Stimulated activated CD4-positive, alpha-beta T cell treated with anti-CD3 and anti-CD28 coated beads, TNF-alpha, amount 100 ng/mL, for 48 hours (primary cell): Measurements from ENCODE around the gene STIM1.
A peak's percentile ranks its signal among the peaks of the same experiment; 100 is the strongest.

Experiments used
- DNase-seq, 3 donors: peaks; one replicate each; pipeline ENCODE4 v3.0.0-alpha.2; 2020; ENCODE audit warnings: low read depth in 3 of 3

The STIM1 gene

DNA sequence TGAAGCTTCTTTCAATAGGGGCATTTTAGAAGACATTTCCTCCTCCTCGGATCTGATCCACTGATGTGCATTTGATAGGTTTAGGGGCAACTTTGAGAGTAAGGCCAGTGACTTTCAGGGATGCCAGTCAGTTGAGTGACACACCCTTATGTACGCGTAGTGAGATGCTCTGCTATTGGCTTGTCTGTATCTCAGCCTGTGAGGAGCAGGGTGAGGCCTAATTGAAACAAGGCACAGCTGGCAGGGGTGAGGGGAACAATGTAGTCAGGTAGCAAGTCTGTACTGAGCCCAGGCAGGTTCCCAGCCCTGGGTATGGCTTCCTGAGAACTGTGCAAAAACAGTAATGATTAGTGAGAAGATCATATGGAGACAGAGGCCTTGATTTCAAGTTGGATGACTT lies 61.5 kb downstream of the STIM1 start:
- peak in 2 of 3 donors; percentile 36 to 58 for DNase-seq

DNA sequence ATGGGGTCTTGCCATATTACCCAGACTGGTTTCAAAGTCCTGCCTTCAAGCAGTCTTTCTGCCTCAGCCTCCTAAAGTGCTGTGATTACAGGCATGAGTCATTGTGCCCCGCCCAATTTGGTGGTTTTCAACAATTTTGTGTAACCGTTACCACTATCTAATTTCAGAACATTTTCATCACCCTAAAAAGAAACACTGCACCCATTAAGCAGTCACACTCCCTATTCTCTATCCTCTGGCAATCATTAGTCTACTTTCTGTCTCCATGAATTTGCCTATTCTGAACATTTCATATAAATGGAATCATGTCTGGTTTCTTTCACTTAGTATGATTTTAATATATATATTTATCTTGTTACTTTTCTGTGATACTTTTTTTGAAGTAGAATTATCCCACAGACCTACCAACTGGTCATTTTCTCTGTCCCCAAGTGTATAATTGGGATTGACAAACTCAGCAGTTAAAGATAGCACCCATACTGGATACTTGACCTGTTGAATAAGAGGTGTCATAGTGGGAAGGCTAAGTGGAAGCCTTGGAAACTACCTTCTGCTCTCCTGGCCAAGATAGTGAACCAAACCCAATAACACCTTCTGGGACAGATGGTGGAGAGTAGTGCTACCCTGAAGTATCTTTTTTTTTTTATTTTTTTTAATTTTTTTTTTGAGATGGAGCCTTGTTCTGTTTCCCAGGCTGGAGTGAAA lies 64.8 kb downstream of the STIM1 start:
- peak; percentile 37 to 53 (median 52) for DNase-seq

DNA sequence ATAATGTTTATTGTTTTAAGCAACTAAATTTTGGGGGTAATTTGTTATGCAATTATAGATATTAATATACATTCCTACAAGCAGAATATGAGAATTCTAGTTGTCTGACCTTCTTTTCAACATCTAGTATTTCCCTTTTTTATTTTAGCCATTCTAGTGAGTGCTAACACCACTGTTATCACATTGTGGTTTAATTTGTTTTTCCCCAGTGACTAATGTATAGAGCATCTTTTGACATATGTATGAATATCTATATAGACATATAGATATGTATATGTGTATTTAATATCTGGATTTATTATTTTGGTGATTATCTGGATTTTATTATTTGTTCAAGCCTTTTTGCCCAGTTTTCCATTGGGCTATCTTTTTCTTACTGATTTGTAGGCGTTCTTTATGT lies 66.6 kb downstream of the STIM1 start:
- no peak for DNase-seq

DNA sequence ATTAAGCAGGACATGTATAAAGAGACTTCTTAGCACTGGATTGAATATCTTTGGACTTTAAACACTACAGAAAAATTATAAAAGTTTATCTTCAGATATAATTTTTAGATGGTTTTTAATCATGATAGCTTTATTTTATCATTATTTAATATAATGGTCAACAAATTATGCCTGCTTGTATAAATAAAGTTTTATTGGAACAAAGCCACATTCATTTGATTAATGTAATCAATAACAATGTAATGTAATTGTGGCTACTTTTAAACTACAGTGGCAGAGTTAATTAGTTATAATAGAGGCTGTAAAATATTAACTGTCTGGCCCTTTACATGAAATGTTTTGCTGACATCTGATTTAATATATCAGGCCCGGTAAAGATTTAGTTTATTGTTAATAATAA lies 70.0 kb downstream of the STIM1 start:
- no peak for DNase-seq

DNA sequence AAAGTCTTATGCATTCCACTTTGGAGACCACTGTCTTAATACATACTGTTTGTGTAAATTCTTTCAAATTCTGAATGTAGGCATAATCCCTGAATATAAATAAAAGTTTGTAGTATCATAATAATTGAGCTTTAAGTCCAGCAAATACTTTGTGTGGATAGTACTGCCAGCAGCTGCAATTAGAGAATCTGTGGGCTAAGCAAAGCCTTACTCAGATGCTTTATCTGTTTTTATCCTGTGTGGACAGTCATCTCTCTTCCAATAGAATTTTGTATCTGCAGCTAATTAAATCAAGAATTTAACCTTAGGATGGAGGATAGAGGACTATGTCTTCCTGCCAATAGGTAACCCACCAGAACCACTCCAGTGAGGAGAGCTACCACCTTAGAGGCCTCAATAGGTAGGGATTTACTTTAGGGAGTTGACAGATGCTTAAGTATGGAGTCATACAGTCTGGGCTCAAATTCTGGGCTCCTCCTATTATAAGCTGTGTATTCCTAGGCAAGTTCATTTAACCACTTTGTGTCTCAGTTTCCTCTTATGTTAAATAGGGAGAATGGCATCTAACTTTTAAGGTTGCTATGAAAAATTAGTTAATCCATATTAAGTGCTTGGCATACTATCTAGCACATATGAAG lies 71.1 kb downstream of the STIM1 start:
- DNase-seq, result no peak

DNA sequence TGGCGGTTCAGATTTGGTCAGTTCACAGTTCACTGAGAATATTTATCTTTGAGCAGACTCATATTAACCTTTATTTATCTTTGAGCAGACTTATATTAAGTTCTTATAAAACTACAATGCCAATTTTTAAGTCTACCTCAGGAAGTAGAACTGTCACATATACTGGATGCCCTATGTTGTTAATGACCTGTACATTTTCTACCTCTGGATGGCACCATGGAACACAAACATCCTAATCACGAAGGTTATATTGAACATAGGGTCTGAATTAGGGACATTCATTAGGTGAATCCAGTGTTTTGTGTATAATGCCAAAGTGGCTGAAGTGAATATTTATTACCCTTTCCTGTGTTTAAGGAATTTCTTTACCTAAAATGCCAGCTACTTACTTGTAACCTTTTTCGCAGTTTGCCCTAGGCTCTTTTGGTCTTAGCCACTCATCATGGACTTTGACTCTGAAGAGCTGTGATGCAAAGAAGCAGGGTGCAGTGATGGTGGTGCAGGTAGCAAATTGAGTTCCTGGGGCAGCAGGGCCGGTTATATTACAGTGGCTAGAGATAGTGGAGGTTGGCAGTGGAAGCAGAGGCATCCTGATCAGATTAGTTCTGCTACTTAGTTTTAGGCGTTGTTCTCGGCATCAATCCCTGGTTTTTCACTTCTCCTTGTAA lies 71.8 kb downstream of the STIM1 start:
- no peak for DNase-seq

DNA sequence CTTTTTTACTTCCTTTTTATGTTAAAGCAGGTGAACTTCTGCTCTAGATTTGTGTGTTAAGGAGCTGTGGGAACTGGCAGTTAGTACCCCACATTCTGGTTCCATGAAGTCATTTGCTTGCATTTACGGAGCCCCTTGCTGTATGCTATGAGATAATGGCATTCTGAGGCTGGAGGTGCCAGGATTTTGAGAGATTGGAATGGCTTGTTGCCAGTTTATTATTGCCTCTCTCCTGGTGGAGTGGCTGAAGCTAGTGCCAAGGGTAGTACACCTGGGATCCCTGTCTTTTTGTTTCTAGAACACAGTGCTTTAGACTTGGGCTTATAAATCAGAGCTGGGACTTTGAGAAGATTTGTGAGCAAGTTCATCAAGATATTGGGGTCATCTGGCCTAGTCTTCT lies 73.8 kb downstream of the STIM1 start:
- DNase-seq, result no peak

DNA sequence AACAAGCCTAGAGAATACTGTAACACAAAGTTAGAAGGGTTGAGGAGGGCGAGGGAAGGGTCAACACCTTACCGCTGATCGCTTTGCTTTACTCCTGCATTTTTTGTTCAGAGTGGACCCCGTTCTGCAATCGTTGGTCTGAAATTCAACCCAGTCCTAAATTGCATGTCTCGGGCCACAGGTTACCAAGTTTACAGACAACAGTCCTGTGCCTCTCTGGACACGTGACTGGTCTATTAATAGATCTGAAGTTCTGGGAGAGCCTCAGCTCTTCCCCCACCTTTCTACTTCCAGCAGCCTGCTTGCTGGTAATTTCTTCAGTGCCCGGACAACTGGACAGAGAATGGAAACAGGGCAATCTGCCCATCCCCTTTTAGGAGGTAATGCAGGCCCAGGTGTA lies 74.2 kb downstream of the STIM1 start:
- DNase-seq, result no peak

DNA sequence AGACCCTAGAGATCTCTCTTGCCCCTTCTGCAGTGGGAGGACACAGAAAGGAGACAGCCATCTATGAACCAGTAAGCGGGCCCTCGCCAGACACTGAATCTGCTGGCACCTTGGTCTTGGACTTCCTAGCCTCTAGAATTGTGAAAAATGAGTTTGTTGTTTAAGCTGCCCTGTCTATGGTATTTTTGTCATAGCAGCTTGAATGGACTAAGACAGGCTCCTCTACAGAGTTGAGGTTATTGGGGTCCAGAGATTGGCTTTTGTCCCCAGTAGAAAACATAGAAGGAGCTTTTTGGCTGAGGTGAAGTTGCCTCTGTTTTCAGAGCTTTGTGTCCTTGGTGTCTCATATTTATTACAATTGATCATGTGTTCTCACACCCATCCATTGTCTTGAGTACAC lies 77.2 kb downstream of the STIM1 start:
- DNase-seq, result no peak

DNA sequence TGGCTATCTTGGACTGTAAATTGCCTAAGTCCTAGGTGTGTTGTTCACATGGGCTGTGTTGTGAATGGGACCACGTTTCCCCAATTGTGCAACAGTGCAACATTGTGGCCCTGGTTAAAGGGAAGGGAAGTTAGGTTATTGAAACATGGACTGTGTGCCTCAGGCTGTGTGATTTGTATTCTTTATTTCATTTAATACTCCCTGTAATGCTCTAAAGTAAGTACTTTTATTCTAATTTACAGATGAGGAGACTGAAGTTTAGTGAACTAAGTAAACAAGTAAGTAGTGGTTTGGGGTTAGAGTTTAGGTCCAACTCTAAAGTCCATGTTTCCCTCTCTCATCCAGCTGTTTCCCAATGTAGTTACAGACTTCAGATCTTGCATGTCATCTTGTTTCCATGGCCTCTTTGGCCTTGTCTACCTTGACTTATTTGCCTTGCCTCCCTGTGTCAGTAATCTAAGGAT lies 77.7 kb downstream of the STIM1 start:
- DNase-seq, result no peak

DNA sequence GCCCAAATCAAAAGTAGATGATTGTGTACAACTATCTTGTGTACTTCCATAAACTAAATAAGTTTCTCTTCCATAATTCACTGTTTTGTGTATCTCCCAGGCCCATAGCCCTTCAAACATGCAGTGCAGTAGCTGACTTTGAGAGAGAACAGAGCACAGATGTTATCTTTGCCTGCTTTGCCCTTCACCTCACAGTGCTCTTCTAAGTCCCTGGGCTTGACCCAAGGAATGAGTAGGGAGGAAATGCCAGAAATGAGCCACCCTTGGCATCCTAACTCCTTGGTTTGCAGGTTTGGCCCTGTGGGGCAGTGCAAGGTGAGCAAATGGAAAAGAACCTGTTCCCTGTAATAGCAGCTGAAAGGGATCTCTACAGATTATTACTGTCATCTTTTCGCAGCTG lies 79.2 kb downstream of the STIM1 start:
- no peak for DNase-seq

DNA sequence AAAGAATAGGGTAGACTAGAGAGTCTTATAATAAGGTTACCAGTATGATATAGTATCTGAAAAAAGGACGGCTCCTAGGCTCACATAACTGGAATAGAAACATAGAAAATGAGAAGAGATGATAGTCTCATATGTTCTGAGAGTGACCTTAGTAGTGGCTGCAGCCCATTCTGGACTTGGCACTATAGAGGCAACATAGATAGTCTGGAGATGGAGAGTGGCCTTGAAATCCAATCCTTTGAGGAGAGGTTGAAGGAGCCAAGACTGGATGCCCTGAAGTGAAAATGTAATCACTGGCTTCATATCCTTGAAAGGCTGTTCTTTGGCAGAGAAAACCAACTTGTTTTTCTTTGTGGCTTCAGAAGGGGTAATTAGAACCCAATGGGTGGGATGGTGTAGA lies 81.1 kb downstream of the STIM1 start:
- DNase-seq, result no peak

DNA sequence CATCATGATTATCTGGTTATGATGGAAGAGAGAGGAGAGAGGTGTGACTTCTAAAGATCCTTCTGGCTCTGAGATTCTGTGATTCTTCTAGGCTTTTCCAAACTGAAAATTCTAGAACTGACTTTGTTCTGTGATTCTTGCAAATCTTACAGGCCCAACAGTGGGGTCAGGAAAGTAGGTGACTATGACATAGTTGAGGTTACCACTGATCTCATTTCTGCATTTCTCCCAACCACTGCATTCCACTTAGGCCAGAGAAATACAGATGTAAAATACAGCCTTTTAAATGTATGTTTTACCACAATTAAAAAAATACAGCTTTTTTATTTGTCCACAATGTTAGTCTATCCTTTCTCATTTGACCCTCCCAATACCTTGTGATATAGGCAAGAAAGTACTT lies 83.7 kb downstream of the STIM1 start:
- DNase-seq, result no peak

DNA sequence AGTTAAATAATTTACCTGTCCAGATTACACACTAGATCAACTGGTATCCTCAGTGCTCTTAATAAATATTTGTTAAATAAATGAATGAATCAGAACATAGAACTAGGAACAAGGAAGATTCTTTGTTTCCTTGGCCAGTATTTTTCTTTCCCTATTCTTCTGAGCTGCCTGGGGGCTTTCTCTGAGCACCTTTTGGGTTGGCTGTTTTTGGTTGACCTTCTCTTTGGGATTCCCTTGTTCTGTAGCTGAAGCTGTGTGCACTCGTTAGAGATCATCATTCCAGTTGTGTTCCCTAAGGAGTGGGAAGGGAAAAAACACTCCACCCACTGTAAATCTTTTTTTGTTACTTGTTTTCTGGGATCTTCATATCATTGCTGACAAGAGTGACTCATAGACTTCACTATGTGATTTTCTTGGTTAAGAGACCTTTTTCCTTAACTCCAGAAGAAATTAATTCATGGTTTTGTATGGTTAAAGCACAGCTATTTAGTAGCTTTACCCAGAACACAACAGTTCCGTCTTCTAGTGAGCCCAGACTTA lies 84.3 kb downstream of the STIM1 start:
- DNase-seq, result no peak

DNA sequence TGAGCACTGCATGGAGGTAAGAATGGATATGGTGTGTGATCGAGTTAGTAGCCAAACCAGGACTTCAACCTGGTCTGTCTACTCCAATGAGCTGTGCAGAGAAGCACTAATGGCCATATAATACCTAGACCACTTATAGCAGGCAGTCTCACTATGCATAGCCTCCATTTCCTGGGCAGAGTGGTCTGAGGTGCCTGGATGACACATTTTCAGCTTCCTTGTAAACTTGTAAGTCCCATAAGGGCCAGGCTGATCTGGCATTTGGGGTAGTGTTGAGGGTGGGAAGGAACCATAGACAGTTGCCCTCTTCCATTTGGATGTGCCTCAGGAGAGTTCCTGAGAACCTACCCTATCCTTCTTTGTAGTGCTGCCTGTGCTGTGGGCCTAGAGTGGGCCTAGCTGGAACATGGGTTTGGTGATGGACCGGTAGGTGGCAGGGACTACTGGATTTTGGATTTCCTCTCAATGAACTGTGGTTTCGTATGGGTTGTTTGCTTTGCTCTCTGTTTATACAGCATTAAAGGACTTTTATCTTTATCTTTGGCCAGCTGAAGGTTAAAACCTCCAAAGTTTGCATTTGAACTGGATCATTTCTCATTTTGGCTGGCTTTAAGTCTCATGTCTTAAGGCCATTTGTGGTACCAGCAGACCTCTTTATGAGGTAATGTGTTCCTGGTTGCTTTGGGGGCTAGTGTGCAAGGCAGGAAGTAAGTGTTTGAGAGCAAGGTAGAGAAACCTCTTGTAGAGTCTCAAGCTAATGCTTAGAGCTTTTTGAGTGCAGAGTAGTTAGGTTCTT lies 86.9 kb downstream of the STIM1 start:
- DNase-seq, result no peak

DNA sequence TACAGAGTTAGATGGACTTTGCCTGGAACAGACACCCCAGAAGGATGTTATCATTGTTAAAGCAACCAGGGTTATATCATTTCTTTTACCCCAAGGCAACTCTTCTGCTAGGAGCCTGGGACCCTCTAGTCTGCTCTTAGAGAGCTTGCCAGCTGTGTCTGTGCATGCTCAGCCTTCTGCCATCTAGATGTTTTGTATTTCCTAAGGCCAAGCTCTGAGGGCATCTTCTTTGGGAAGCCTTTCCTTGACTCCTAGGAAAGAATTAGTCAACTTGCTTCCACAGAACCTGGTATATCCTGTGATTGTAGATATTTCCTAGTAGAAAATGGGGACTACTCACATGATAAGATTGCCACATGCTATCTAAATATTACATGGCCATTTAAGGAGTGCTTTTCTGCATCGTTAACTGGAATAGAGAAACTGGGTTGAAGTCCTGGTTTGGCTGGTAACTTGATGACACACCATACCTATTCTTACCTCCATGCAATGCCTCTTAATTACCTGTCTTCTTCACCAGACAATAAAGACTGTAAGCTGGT lies 87.6 kb downstream of the STIM1 start:
- DNase-seq, result no peak

DNA sequence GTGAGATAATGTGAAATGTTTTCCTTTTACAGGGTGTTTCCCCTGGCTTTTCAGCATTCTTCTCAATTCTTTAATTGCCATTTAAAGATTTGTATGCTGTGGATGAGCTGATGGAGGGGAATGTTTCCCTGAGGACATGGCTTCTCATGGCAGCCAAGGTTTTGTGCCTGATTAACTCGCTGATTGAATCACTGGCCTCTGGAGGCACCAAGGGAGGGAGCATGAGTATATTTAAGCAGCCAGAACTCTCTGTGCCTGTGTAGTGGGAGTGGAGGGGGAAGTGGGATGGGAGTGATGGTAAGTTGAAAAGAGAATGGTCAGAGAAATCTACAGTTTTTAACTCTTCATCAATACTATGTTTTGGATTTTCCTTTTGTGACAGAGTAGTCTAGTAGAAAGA lies 88.7 kb downstream of the STIM1 start:
- DNase-seq, result no peak

DNA sequence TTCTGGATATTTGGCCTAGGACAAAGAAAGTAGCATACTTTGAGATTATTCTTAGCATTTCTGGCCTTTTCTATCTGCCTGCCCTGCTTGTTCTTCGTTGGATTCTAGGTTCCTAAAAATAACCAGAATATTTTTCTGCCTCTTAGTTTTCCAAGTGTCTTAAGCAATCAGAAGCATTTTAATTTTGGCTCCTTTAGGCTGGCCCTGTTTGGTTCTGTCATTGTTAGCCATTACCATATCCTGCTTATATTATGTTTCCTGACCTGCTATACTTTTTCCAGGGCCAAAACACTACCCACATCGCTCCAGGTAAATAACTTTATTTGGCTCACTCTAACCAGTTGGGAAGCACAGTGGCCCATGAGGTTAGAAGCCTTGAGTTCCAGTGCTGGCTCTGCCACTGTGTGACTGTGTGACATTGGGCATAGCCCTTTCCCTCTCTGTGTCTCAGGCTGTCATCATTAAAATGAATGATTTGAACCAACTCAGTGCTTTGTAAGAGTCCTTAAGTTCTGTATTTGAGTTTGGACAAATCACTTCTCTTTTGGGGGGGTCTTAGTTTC lies 91.1 kb downstream of the STIM1 start:
- DNase-seq, result no peak

DNA sequence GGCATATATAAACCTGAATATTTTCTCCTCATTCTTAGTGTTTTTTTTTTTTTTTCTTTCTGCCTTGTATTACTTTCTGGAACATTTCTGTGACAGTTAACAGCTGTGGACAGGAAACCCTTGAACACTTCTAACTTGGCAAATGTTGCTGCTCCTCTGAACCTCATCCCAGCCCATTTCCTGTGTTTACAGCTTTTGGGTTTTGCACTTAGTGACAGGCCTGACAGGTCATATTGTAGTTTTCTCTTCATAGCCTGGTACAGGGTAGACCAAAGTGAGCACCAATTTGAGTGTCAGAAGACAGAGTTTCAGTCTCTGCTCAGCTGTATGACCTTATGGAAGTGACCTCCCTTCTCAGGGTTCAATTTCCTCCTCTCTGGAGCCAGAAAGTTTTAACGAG lies 91.6 kb downstream of the STIM1 start:
- DNase-seq, result no peak

DNA sequence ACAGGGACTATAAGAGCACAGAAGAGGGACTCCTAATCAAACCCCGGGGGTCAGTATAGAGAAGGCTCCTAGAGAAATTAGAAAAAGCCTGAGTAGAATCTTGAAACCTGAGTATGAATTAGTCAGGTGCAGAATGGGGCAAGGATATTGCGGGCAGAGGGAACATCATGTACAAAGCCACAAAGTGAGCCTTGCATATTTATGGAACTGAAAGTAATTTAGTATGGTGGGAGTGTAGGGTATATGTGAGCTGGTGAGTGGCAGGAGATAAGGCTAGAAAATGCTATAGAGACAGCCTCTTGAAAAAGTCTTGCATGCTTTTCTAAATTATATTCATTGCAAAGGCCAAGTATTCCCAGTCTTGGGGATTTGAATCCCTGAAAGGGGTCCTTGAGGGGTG lies 93.7 kb downstream of the STIM1 start:
- no peak for DNase-seq

DNA sequence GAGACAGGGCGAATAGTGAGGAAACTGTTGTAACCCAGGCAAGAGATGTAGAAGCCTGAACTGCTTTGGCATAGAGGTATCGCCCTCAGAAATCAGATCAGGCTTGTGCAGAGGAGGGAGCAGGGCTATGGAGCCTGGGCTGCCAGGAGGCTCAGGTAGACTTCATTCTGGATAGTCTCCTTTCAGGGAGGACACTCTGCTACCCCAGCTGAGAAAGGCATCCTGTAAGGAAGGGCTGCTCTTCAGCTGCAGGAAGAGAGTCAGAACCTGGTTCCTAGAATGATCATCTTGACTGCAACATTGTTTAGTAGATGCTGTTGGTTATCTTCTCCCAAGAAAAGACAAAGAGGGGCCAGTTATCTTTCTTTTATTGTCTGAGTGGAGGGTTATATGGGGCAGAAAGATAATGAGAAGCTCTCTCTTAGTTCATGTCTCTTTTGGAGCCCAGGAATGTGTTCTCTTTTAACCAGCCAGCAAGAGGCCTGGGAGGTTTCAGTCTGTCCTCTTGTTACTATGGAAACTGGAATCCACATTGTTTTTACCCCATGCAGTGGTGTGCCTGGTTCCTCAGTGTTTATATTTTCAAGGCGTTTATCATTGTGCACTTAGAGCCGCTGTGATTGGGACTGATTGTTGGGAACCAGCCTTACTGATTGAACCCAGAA lies 95.7 kb downstream of the STIM1 start:
- no peak for DNase-seq
